Fibroblast of lung (primary cell): ENCODE data around the gene IGF2R. TPM values are rescaled to one million over a fixed set of nuclear protein-coding genes. Genes with fewer than 3 reads are reported as not detected.

Experiments
- DNase-seq, 2 donors: peaks; one replicate each; pipeline versions ENCODE4 v3.0.0 to v3.0.0-alpha.2; 2010; ENCODE audit warnings: low read depth in 2 of 2
- H2AFZ ChIP-seq: 2 replicates; pipeline ENCODE4 v1.5.1; 2012; ENCODE audit warnings: low read length, control low read depth, inconsistent platforms
- H3K27ac ChIP-seq: 2 replicates; pipeline ENCODE4 v1.5.1; 2011; ENCODE audit warnings: low read length, control low read depth; ENCODE audit not compliant: insufficient read depth
- H3K27me3 ChIP-seq: 2 replicates; pipeline ENCODE4 v1.5.1; 2011; ENCODE audit warnings: mild to moderate bottlenecking, low read length; ENCODE audit not compliant: control insufficient read depth, insufficient read depth
- H3K36me3 ChIP-seq: 2 replicates; pipeline ENCODE4 v1.5.1; 2011; ENCODE audit warnings: low read length; ENCODE audit not compliant: control insufficient read depth, insufficient read depth
- H3K4me1 ChIP-seq: 2 replicates; pipeline ENCODE4 v1.5.1; 2011; ENCODE audit warnings: low read length; ENCODE audit not compliant: control insufficient read depth, insufficient read depth; ENCODE audit errors: extremely low read depth
- H3K4me2 ChIP-seq: 2 replicates; pipeline ENCODE4 v1.5.1; 2011; ENCODE audit warnings: low read length, control low read depth; ENCODE audit not compliant: insufficient read depth; ENCODE audit errors: extremely low read depth
- H3K4me3 ChIP-seq, 4 experiments: fragments of 200-600 bp in 1 of 4; sonication (generic) in 1 of 4; replicated peaks in 1 of 4; 2 replicates each; pipeline ENCODE4 v1.5.1; 2011 to 2016; ENCODE audit warnings: low read length in 4 of 4, low read depth in 3 of 4, mild to moderate bottlenecking in 3 of 4, control low read depth in 2 of 4, inconsistent platforms in 1 of 4, mixed read lengths in 1 of 4; ENCODE audit not compliant: insufficient read depth in 1 of 4; ENCODE audit errors: control extremely low read depth in 1 of 4
- H3K79me2 ChIP-seq: 2 replicates; pipeline ENCODE4 v1.5.1; 2012; ENCODE audit warnings: mild to moderate bottlenecking, low read length, inconsistent platforms; ENCODE audit not compliant: control insufficient read depth, insufficient read depth
- H3K9ac ChIP-seq: 2 replicates; pipeline ENCODE4 v1.5.1; 2011; ENCODE audit warnings: mild to moderate bottlenecking, low read length, control low read depth; ENCODE audit not compliant: insufficient read depth
- H3K9me3 ChIP-seq: 2 replicates; pipeline ENCODE4 v1.5.1; 2012; ENCODE audit warnings: low read depth, low read length; ENCODE audit not compliant: control insufficient read depth, insufficient read depth
- H4K20me1 ChIP-seq: 2 replicates; pipeline ENCODE4 v1.5.1; 2011; ENCODE audit warnings: low read length; ENCODE audit not compliant: control insufficient read depth, insufficient read depth; ENCODE audit errors: extremely low read depth
- EZH2 ChIP-seq: IDR thresholded peaks from 2 replicates; pipeline ENCODE4 v1.5.1; 2012; ENCODE audit warnings: low read length, control low read depth, mild to moderate bottlenecking; ENCODE audit errors: missing control alignments
- polyA plus RNA-seq, 2 donors: library from polyadenylated mRNA; depleted of rRNA in 1 of 2; stranded (reverse) in 1 of 2; unstranded in 1 of 2; fragments of >200 nt; gene quantifications; 2 replicates each; pipeline ENCODE4 v1.2.1, GENCODE V29; 2011 to 2012; ENCODE audit warnings: missing spikeins in 1 of 2
- total RNA-seq: library from RNA; depleted of rRNA; stranded (reverse); fragments of >200 nt; gene quantifications from 2 replicates; pipeline ENCODE4 v1.2.1, GENCODE V29; 2014
- TF ChIP-seq, protein P1 (sequence below), 2 donors: IDR thresholded peaks in 1 of 2; conservative IDR thresholded peaks in 1 of 2; 1 replicate in 1 of 2; 2 replicates in 1 of 2; pipeline ENCODE4 v1.5.1; 2011 to 2012; ENCODE audit warnings: low read length in 2 of 2, control low read depth in 1 of 2, inconsistent platforms in 1 of 2, low read depth in 1 of 2, mild to moderate bottlenecking in 1 of 2

The IGF2R gene
- total and polyA plus RNA-seq, 2 donors (not counting 1 experiment from before 2014, with no cell fraction given) = 37.6 to 300 TPM

- H3K4me3 ChIP-seq = no peak overlapping the region
- peaks cover 90% of the 10 kb centered on the region for H3K79me2 ChIP-seq
- no peaks in the 10 kb centered on the region for H3K9me3 ChIP-seq
- no peak overlapping the region for H3K9ac ChIP-seq
- H4K20me1 ChIP-seq = no peaks in the 10 kb centered on the region
- DNase-seq = peak in 1 of 2 donors; percentile 40
- no peaks in the 10 kb centered on the region for H3K36me3 ChIP-seq
- H3K27me3 ChIP-seq = no peaks in the 10 kb centered on the region
- H3K27ac ChIP-seq = peak overlapping the region; percentile 19
- no peak for TF ChIP-seq EZH2
- TF ChIP-seq, protein P1, sequence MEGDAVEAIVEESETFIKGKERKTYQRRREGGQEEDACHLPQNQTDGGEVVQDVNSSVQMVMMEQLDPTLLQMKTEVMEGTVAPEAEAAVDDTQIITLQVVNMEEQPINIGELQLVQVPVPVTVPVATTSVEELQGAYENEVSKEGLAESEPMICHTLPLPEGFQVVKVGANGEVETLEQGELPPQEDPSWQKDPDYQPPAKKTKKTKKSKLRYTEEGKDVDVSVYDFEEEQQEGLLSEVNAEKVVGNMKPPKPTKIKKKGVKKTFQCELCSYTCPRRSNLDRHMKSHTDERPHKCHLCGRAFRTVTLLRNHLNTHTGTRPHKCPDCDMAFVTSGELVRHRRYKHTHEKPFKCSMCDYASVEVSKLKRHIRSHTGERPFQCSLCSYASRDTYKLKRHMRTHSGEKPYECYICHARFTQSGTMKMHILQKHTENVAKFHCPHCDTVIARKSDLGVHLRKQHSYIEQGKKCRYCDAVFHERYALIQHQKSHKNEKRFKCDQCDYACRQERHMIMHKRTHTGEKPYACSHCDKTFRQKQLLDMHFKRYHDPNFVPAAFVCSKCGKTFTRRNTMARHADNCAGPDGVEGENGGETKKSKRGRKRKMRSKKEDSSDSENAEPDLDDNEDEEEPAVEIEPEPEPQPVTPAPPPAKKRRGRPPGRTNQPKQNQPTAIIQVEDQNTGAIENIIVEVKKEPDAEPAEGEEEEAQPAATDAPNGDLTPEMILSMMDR (conservative IDR thresholded peaks at IDR 0.05 in 1 of 2, IDR thresholded peaks at IDR 0.05 in 1 of 2; ENCODE audit: low read depth in 1 of 2, low read length in 2 of 2) = no peak
- H2AFZ ChIP-seq = no peak overlapping the region
- H3K4me2 ChIP-seq = peak overlapping the region; percentile 33
- peaks cover 36% of the 10 kb centered on the region for H3K4me1 ChIP-seq
Measured at GRCh38 chr6:159985296-159985945, 16.5 kb downstream of the IGF2R start.

DNA sequence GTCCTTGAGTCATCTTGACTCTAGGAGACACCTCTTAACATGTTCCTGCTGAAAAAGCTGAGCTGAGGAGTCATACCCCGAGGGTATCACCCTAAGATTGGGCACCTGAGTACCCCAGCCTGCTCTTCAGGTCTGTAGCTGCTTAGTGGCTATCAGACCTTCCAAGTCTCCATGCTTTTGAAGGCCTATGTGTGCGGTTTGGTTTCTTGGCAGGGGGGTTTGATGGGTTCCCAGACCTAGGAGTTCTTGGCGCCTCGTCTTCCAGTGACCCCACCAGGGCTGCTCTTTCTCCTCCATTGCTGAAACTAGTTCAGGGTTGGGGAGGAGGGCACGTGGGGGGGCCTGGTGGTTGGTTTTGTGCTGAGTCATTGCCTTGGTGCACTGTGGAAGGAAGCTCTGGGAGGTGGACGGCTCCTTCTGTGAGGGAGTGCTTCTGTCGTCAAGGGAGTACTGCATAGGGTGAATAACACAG lies 20.1 kb downstream of the IGF2R start:
- Histone ChIP-seq H3K4me2 (no peak overlapping the region), H2AFZ (no peak overlapping the region), H4K20me1 (peaks cover 2% of the 10 kb centered on the region), H3K27me3 (no peaks in the 10 kb centered on the region), H3K27ac (no peak overlapping the region), H3K9ac (no peak overlapping the region), H3K4me1 (peaks cover 12% of the 10 kb centered on the region), H3K4me3 (no peak overlapping the region), H3K79me2 (peaks cover 78% of the 10 kb centered on the region), H3K9me3 (no peaks in the 10 kb centered on the region), H3K36me3 (peaks cover 2% of the 10 kb centered on the region)
- TF ChIP-seq, protein P1 (conservative IDR thresholded peaks at IDR 0.05 in 1 of 2, IDR thresholded peaks at IDR 0.05 in 1 of 2; ENCODE audit: low read depth in 1 of 2, low read length in 2 of 2) = no peak
- TF ChIP-seq EZH2 = no peak
- peak in 1 of 2 donors; percentile 73 for DNase-seq

GRCh38 chr6:159989492-159990480 lies 20.9 kb downstream of the IGF2R start:
- H3K79me2 ChIP-seq = peaks cover 75% of the 10 kb centered on the region
- H3K27me3 ChIP-seq = no peaks in the 10 kb centered on the region
- H2AFZ ChIP-seq = no peak overlapping the region
- H3K4me3 ChIP-seq = no peak overlapping the region
- peak in 1 of 2 donors; percentile 79 for DNase-seq
- peaks cover 2% of the 10 kb centered on the region for H3K36me3 ChIP-seq
- no peaks in the 10 kb centered on the region for H3K9me3 ChIP-seq
- TF ChIP-seq EZH2 = no peak
- TF ChIP-seq, protein P1 (conservative IDR thresholded peaks at IDR 0.05 in 1 of 2, IDR thresholded peaks at IDR 0.05 in 1 of 2; ENCODE audit: low read depth in 1 of 2, low read length in 2 of 2) = no peak
- peaks cover 5% of the 10 kb centered on the region for H3K4me1 ChIP-seq
- H3K4me2 ChIP-seq = no peak overlapping the region
- H3K27ac ChIP-seq = peak overlapping the region; percentile 27
- peaks cover 2% of the 10 kb centered on the region for H4K20me1 ChIP-seq
- no peak overlapping the region for H3K9ac ChIP-seq
